ENCODE data around the gene WDR20.

WDR20 gene

GRCh38 chr14:102205560-102205959, 65.9 kb downstream of the WDR20 start:
- H3K27me3 ChIP-seq (ENCODE audit: insufficient read depth, low read depth, severe bottlenecking): no peaks in the 10 kb centered on the region
- no peak overlapping the region for H3K27ac ChIP-seq
- no peak overlapping the region for H3K4me3 ChIP-seq (ENCODE audit: low read depth, low read length)
- TF ChIP-seq CTCF (IDR thresholded peaks at IDR 0.05; ENCODE audit: low read depth, low read length): no peak
- peaks cover 22% of the 10 kb centered on the region for H3K36me3 ChIP-seq
- no peak for DNase-seq
- no peaks in the 10 kb centered on the region for H3K9me3 ChIP-seq (ENCODE audit: severe bottlenecking)

- no peak overlapping the region for H3K4me3 ChIP-seq (ENCODE audit: low read depth, low read length)
- peak; percentile 28 for DNase-seq
- H3K27me3 ChIP-seq (ENCODE audit: insufficient read depth, low read depth, severe bottlenecking): no peaks in the 10 kb centered on the region
- TF ChIP-seq CTCF (IDR thresholded peaks at IDR 0.05; ENCODE audit: low read depth, low read length): peak; percentile 39; the same call in 1 of the 2 replicates
- no peaks in the 10 kb centered on the region for H3K9me3 ChIP-seq (ENCODE audit: severe bottlenecking)
- peaks cover 23% of the 10 kb centered on the region for H3K36me3 ChIP-seq
- no peak overlapping the region for H3K27ac ChIP-seq
Measured at GRCh38 chr14:102206918-102207317, 67.2 kb downstream of the WDR20 start.

GRCh38 chr14:102207831-102208365, 68.2 kb downstream of the WDR20 start:
- no peak for TF ChIP-seq CTCF (IDR thresholded peaks at IDR 0.05; ENCODE audit: low read depth, low read length)

GRCh38 chr14:102208741-102209140, 69.0 kb downstream of the WDR20 start:
- no peak overlapping the region for H3K4me3 ChIP-seq (ENCODE audit: low read depth, low read length)
- no peak for TF ChIP-seq CTCF (IDR thresholded peaks at IDR 0.05; ENCODE audit: low read depth, low read length)
- no peak overlapping the region for H3K27ac ChIP-seq
- H3K9me3 ChIP-seq (ENCODE audit: severe bottlenecking): no peaks in the 10 kb centered on the region
- DNase-seq: no peak
- H3K36me3 ChIP-seq: peaks cover 23% of the 10 kb centered on the region
- no peaks in the 10 kb centered on the region for H3K27me3 ChIP-seq (ENCODE audit: insufficient read depth, low read depth, severe bottlenecking)

More at GRCh38 chr14:102207831-102208365, 68.2 kb downstream of the WDR20 start:
- H3K27ac ChIP-seq: no peak overlapping the region
- no peaks in the 10 kb centered on the region for H3K9me3 ChIP-seq (ENCODE audit: severe bottlenecking)
- H3K4me3 ChIP-seq (ENCODE audit: low read depth, low read length): no peak overlapping the region
- no peaks in the 10 kb centered on the region for H3K27me3 ChIP-seq (ENCODE audit: insufficient read depth, low read depth, severe bottlenecking)
- DNase-seq: no peak
- peaks cover 23% of the 10 kb centered on the region for H3K36me3 ChIP-seq

- no peak for DNase-seq
- peak; percentile 41; the same call in 1 of the 2 replicates for TF ChIP-seq CTCF (IDR thresholded peaks at IDR 0.05; ENCODE audit: low read depth, low read length)
- Histone ChIP-seq H3K27me3 (ENCODE audit: insufficient read depth, low read depth, severe bottlenecking) (no peaks in the 10 kb centered on the region), H3K36me3 (peaks cover 21% of the 10 kb centered on the region), H3K9me3 (ENCODE audit: severe bottlenecking) (no peaks in the 10 kb centered on the region), H3K27ac (no peak overlapping the region), H3K4me3 (ENCODE audit: low read depth, low read length) (no peak overlapping the region)
Measured at GRCh38 chr14:102209224-102209966, 69.7 kb downstream of the WDR20 start.

Measured in WERI-Rb-1 (cell line).